GM12892 (cell line): Measurements from ENCODE around the gene PRKAB1.

ENCODE experiments used
- POLR2A ChIP-seq: IDR thresholded peaks from 2 replicates; pipeline ENCODE4 v1.6.1; 2011; ENCODE audit warnings: low read depth, low read length, control low read depth
- POLR2AphosphoS5 ChIP-seq: IDR thresholded peaks from 2 replicates; pipeline ENCODE4 v1.6.1; 2011; ENCODE audit warnings: low read depth, low read length, control low read depth

DNA sequence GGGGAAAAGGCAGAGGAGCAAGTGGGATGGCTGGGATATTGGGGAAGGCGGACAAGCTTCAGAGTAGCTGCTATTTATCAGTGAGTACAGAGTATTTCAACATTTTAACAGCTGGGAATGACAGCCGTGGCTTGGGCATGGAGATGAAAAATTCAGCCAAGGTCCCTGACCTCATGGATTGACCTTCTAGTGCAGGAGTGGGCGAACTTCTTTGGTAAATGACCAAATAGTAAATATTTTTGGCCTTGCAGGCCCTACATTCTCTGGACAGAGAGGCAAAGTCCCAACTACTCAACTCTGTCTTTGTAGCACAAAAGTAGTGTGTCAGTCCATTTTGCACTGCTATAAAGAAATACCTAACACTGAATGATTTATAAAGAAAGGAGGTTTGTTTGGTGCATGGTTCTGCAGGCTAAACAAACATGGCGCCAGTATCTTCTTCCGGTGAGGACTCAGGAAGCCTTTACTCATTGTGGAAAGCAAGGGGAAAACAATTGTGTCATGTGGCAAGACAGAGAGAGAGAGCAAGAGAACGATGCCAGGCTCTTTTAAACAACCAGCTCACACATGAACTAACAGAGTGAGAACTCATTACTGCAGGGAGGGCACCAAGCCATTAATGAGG is 40.8 kb upstream of the PRKAB1 start:
- no peak for TF ChIP-seq POLR2A
- TF ChIP-seq POLR2AphosphoS5, result no peak
